Fibroblast of mammary gland (primary cell): ENCODE measurements around the gene USP48.

Experiments
- DNase-seq: peaks from one replicate; pipeline ENCODE4 v3.0.0-alpha.2; 2010; ENCODE audit warnings: low read depth
- H3K4me3 ChIP-seq: 2 replicates; pipeline ENCODE4 v1.5.1; 2011; ENCODE audit warnings: low read depth, mild to moderate bottlenecking, low read length, moderate library complexity; ENCODE audit not compliant: control insufficient read depth
- TF ChIP-seq, protein P1 (sequence below): conservative IDR thresholded peaks from 2 replicates; pipeline ENCODE4 v1.5.1; 2011; ENCODE audit warnings: low read depth, low read length, inconsistent platforms; ENCODE audit not compliant: control insufficient read depth, insufficient read depth

USP48 gene

DNA sequence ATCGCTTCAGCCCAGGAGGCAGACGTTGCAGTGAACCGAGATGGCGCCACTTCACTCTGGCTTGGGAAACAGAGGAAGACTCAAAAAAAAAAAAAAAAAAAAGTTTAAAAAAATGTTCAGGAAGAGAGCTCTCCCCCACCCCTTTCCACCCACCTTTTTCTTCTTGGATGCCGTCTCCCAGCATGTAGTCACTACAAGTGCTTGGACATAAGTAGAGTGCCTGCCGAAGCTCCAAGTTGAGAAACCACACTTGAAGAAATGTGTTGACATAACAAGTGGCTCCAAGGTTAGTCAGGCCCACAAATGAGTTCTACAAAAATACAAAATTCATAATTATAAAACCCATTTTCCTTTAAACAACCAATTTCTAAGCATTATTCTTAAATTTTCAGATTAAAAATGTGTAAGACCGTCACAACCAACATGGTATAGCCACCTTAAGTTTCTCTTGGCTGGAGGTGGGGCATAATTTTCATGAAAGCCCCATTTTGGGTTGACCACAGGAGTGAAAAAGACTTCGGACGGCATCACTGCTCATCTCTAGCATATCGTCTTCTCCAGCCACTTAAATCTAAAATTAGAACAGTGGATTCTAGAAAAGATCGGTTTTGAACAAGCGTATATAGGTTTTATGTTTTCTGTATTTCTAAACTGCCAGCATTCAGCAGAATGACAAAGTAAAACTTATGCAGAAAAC lies 26.4 kb downstream of the USP48 start:
- DNase-seq = no peak
- TF ChIP-seq, protein P1, sequence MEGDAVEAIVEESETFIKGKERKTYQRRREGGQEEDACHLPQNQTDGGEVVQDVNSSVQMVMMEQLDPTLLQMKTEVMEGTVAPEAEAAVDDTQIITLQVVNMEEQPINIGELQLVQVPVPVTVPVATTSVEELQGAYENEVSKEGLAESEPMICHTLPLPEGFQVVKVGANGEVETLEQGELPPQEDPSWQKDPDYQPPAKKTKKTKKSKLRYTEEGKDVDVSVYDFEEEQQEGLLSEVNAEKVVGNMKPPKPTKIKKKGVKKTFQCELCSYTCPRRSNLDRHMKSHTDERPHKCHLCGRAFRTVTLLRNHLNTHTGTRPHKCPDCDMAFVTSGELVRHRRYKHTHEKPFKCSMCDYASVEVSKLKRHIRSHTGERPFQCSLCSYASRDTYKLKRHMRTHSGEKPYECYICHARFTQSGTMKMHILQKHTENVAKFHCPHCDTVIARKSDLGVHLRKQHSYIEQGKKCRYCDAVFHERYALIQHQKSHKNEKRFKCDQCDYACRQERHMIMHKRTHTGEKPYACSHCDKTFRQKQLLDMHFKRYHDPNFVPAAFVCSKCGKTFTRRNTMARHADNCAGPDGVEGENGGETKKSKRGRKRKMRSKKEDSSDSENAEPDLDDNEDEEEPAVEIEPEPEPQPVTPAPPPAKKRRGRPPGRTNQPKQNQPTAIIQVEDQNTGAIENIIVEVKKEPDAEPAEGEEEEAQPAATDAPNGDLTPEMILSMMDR = no peak

DNA sequence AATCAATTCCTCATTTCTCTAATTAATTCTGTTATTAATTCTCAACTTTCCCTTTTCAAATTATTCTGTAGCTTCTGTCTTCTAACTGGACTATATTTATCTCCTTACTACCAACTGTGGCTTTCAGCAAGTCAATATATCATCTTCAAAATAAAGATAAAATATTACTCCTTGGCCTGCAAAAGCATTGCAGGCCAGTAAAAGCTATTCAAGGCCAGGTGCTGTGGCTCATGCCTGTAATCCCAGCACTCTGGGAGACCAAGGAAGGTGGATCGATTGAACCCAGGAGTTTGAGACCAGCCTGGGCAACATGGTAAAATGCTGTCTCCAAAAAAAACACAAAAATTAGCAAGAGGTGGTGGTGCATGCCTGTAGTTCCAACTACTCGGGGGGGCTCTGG lies 27.9 kb downstream of the USP48 start:
- TF ChIP-seq, protein P1 = no peak
- no peak overlapping the region for H3K4me3 ChIP-seq
- no peak for DNase-seq

More for the DNA sequence above, 26.4 kb downstream of the USP48 start:
- no peak overlapping the region for H3K4me3 ChIP-seq

DNA sequence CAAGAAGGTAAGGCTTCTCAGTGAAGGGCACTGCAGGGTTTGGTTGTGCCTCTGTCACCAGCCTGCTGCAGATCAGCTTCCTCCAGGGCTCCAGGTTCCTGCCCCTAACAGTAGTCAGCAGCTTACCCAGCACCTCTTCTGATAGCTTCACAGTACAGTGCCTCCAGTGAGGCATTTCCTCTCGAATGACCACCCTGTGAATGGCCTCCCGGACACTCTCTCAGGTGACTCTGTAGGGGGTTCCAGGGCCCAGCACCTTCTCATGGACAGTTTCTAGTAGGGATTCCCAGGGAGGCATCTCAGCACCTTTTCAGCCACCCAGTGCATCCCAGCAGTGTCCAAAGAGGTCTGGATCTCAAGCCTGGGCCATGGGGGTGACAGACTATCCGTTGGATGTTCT lies 28.4 kb downstream of the USP48 start:
- TF ChIP-seq, protein P1 = no peak
- no peak overlapping the region for H3K4me3 ChIP-seq
- no peak for DNase-seq

DNA sequence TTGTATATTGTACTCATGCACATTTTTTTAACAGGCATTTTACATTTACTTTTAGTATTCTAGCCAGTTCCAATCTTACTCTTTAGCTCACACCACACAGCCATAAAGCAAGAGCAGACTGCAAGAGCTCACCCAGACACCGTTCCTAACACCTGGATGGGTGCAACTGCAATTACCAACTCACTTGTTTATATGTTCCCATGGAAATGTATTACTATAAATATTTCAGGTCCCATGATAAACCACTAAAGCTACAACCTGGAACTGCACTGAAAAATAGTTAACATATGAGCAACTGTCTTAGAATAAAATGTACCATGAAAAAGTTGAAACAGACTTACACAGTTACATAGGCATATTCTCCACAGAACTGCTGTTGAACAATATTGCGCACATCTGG lies 30.8 kb downstream of the USP48 start:
- DNase-seq = no peak
- TF ChIP-seq, protein P1 = no peak
- no peak overlapping the region for H3K4me3 ChIP-seq

DNA sequence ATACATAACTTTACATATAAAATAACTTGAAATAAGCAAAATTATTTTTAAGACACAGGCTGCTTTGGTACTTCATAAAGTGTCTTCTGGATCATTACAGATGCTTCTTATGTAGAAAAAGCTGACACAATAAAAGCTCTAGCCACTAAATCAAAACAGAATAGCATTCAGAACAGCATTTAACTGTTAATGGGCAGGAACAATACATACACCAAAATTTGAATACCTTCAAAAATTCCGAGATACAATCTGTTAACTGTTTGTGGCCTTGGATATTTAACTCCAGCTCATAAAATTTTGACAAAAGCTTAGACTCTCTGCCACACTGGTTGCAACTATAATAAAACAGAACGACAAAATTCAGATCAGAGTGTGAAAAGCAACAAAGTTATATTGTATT lies 31.7 kb downstream of the USP48 start:
- TF ChIP-seq, protein P1 = no peak
- no peak overlapping the region for H3K4me3 ChIP-seq
- DNase-seq = no peak

DNA sequence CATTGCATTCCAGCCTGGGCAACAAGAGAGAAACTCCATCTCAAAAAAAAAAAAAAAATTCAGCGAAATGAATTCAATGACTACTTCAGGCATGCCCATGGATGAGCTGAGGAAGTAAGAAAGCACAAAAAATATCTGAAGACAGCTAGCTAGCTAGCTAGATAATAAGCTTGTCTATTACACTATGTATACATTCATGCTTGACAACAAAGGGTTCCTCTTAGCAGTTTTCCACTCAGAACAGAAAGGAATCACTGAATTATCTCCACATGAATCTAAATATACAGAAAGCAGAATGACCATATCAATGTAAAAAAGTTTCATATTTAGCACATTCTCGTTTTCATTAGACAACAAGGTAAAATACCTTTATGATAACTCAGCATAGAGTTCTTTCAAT lies 32.1 kb downstream of the USP48 start:
- TF ChIP-seq, protein P1 = no peak
- no peak overlapping the region for H3K4me3 ChIP-seq
- DNase-seq = no peak

DNA sequence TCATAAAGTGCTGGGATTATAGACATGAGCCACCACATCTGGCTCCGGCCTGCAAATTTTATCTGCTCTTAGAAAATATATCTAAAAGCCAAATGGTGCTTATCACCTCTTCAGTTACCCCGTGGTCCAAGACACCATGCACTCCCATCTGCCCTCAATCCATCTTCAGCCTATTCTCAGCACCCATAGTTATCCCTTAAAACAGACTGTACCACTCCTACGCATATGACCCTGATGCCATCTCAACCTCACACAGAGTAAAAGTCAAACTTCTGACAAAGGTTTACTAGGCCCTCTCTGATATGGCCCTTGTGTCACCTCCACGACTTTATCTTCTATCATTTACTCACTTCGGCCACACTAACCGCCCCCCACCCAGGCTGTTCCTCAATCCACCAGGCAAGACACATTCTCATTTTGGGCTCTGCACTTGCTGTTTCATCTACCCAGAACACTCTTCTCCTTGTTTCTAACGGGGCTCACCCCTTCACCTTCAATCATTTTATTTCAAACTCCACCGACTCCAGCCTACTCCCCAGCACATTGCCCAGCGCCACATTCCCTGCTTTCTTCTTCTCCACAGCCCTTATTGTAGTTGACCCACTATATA lies 33.0 kb downstream of the USP48 start:
- H3K4me3 ChIP-seq = no peak overlapping the region
- no peak for DNase-seq
- TF ChIP-seq, protein P1 = no peak
